Ectodermal cell (in vitro differentiated cells): ENCODE measurements around the gene ARMH3.

Experiments
- H3K27ac ChIP-seq: 2 replicates; pipeline ENCODE4 v1.7.0; 2013; ENCODE audit warnings: mild to moderate bottlenecking, low read depth, low read length; ENCODE audit not compliant: insufficient read depth, poor library complexity, severe bottlenecking
- H3K27me3 ChIP-seq: 2 replicates; pipeline ENCODE4 v1.7.0; 2013; ENCODE audit warnings: mild to moderate bottlenecking, low read length; ENCODE audit not compliant: insufficient read depth, control insufficient read depth, poor library complexity, severe bottlenecking
- H3K36me3 ChIP-seq: one replicate; pipeline ENCODE4 v1.7.0; 2013; ENCODE audit warnings: low read length; ENCODE audit not compliant: control insufficient read depth, insufficient read depth
- H3K4me1 ChIP-seq: one replicate; pipeline ENCODE4 v1.7.0; 2013; ENCODE audit warnings: low read length; ENCODE audit not compliant: control insufficient read depth, insufficient read depth
- H3K4me3 ChIP-seq: 2 replicates; pipeline ENCODE4 v1.7.0; 2013; ENCODE audit warnings: low read depth, low read length, control low read depth; ENCODE audit not compliant: insufficient read depth
- H3K9me3 ChIP-seq: 2 replicates; pipeline ENCODE4 v1.7.0; 2013; ENCODE audit warnings: mild to moderate bottlenecking, low read length, moderate library complexity; ENCODE audit not compliant: control insufficient read depth
- WGBS, 2 experiments: methylation state at CpG; one replicate each; pipeline ENCODE4 v1.1.7; 2013; ENCODE audit warnings: missing lambda C conversion rate in 2 of 2; 5-methylcytosine and 5-hydroxymethylcytosine counted together

ARMH3 gene

GRCh38 chr10:101901340-101901739 is 154.6 kb downstream of the ARMH3 start:
- no peaks in the 10 kb centered on the region for H3K9me3 ChIP-seq
- H3K27ac ChIP-seq: no peak overlapping the region
- peaks cover 49% of the 10 kb centered on the region for H3K4me1 ChIP-seq
- no peak overlapping the region for H3K4me3 ChIP-seq
- no peaks in the 10 kb centered on the region for H3K36me3 ChIP-seq
- no peaks in the 10 kb centered on the region for H3K27me3 ChIP-seq
- WGBS, 2 experiments: 32 to 45% methylated on average over 6 of the region's 6 CpGs

DNA sequence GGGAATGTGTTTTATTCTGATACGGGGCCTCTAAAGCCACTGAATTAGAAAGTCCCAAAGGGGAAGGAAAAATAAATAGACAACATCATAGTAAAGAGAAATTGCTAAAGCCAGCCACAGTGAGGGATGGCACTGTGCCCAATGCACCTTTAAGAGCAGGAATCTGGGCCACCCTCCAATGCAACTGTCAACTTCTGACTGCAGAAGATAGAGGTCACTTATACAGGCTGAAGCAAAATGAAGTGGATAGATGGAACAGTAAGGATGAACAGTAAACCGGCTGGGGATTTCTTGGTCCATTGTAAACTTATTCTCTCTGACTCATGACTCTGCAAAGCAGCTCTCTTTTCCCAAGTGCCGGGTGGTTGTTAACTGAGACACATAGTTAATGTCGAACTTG is 158.3 kb downstream of the ARMH3 start:
- Histone ChIP-seq H3K36me3 (no peaks in the 10 kb centered on the region), H3K4me1 (peaks cover 39% of the 10 kb centered on the region), H3K9me3 (no peaks in the 10 kb centered on the region), H3K27me3 (no peaks in the 10 kb centered on the region), H3K27ac (no peak overlapping the region), H3K4me3 (no peak overlapping the region)
- WGBS, 2 experiments: 89% methylated on average over 4 of the region's 4 CpGs

DNA sequence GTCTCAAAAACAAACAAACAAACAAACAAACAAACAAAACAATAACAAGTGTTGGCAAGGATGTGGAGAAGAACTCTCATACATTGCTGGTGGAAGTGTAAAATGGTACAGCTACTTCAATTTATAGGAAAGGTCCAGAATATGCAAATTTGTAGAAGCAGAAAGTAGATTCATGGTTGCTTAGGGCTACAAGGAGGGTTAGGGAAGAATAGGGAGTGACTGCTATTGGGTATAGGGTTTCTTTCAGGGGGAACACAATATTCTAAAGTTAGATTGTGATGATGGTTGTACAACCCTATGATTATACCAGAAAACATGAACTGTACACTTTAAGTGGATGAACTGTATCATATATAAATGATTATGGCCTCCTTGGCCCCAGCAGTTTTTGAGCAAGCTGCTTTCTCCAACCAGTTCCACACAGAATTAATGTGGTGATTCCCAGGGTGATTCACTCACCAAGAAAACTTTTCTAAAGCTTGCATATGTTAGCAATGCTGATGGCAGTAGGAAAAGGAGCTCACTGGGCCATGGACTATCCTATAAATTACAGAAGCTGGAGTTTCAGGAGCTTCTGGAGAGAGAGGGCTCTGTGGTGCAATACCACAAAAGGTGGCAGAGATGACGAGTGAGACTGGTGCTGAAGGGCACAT is 159.6 kb downstream of the ARMH3 start:
- 95 to 100% methylated on average over 1 of the region's 1 CpG for whole genome bisulfite sequencing, 2 experiments
- Histone ChIP-seq H3K36me3 (no peaks in the 10 kb centered on the region), H3K27me3 (no peaks in the 10 kb centered on the region), H3K9me3 (no peaks in the 10 kb centered on the region), H3K4me3 (no peak overlapping the region), H3K27ac (no peak overlapping the region), H3K4me1 (peaks cover 26% of the 10 kb centered on the region)

DNA sequence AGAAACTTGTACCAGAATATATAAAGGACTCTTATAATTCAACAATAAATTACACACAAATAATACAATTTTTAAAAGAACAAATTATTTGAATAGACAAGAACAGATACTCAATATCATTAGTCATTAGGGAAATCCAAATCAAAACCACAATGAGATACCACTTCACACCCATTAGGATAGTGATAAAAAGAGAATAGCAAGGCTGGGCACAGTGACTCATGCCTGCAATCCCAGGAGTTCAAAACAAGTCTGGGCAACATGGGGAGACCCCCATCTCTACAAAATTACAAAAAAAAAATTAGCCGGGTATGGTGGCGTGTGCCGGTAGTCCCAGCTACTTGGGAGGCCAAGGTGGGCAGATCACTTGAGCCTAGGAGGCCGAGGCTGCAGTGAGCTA is 160.2 kb downstream of the ARMH3 start:
- no peak overlapping the region for H3K27ac ChIP-seq
- 97 to 98% methylated on average over 4 of the region's 4 CpGs for WGBS, 2 experiments
- no peaks in the 10 kb centered on the region for H3K36me3 ChIP-seq
- peaks cover 21% of the 10 kb centered on the region for H3K4me1 ChIP-seq
- H3K4me3 ChIP-seq: no peak overlapping the region
- H3K9me3 ChIP-seq: no peaks in the 10 kb centered on the region
- no peaks in the 10 kb centered on the region for H3K27me3 ChIP-seq

DNA sequence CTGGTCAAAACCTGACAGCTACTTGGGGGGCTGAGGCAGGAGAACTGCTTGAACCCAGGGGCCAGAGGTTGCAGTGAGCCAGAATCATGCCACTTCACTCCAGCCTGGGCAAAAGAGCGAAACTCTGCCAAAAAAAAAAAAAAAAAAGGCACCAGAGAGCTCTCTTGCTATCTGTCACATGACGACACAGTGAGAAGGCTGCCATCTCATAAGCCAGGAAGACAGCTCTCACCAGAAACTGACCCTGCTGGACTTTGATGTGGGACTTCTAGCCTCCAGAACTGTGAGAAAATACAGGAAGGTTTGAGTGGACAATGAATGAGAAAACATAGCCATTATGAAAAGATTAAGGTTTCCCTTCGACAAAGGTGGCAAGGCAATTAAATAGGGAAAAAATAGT is 161.2 kb downstream of the ARMH3 start:
- 84 to 95% methylated on average over 3 of the region's 3 CpGs for WGBS, 2 experiments
- H3K4me3 ChIP-seq: no peak overlapping the region
- no peaks in the 10 kb centered on the region for H3K27me3 ChIP-seq
- H3K4me1 ChIP-seq: peaks cover 21% of the 10 kb centered on the region
- H3K36me3 ChIP-seq: no peaks in the 10 kb centered on the region
- no peak overlapping the region for H3K27ac ChIP-seq
- no peaks in the 10 kb centered on the region for H3K9me3 ChIP-seq

GRCh38 chr10:101894266-101894665 is 161.7 kb downstream of the ARMH3 start:
- no peaks in the 10 kb centered on the region for H3K27me3 ChIP-seq
- H3K4me3 ChIP-seq: no peak overlapping the region
- no peaks in the 10 kb centered on the region for H3K9me3 ChIP-seq
- 95 to 96% methylated on average over 6 of the region's 6 CpGs for WGBS, 2 experiments
- H3K27ac ChIP-seq: no peak overlapping the region
- no peaks in the 10 kb centered on the region for H3K36me3 ChIP-seq
- H3K4me1 ChIP-seq: peaks cover 17% of the 10 kb centered on the region

DNA sequence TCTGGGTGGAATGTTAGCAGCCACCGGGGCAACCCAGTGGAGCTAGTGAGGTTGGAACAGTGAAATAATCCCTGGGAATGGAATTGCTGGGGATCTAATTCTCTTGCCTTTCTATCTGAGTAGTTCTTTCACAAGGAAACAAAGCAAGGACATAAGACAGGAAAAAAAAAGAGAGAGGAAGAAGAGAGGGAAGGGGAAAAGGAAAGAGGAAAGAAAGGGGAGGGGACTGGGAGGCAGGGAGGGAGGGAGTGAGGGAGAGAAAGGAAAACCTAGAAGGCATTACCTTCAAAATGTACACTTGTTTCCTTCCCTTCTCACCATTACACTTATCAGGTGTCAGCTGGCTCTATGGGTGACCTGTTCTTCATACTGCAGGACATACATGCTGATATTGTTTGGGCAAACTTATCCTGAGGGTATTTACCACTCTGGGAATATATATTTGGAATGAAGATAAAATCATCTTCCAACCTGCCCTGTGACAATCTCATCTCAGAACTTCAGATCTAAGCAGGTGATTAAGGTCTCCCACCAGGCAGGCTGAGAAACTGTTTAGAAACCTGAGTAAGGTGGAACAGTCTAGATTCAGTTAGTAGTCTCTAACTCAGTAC is 162.4 kb downstream of the ARMH3 start:
- H3K27ac ChIP-seq: no peak overlapping the region
- no peak overlapping the region for H3K4me3 ChIP-seq
- H3K4me1 ChIP-seq: peaks cover 16% of the 10 kb centered on the region
- H3K36me3 ChIP-seq: no peaks in the 10 kb centered on the region
- no peaks in the 10 kb centered on the region for H3K9me3 ChIP-seq
- WGBS, 2 experiments: 81 to 90% methylated on average over 1 of the region's 1 CpG
- H3K27me3 ChIP-seq: no peaks in the 10 kb centered on the region

GRCh38 chr10:101892782-101893391 is 163.1 kb downstream of the ARMH3 start:
- WGBS, 2 experiments: 93% methylated on average over 3 of the region's 4 CpGs
- H3K27ac ChIP-seq: no peak overlapping the region
- no peaks in the 10 kb centered on the region for H3K36me3 ChIP-seq
- no peaks in the 10 kb centered on the region for H3K27me3 ChIP-seq
- H3K4me1 ChIP-seq: peaks cover 16% of the 10 kb centered on the region
- H3K9me3 ChIP-seq: no peaks in the 10 kb centered on the region
- no peak overlapping the region for H3K4me3 ChIP-seq

GRCh38 chr10:101889256-101890210 is 166.4 kb downstream of the ARMH3 start:
- H3K4me3 ChIP-seq: no peak overlapping the region
- H3K4me1 ChIP-seq: peaks cover 8% of the 10 kb centered on the region
- H3K27me3 ChIP-seq: no peaks in the 10 kb centered on the region
- no peaks in the 10 kb centered on the region for H3K36me3 ChIP-seq
- WGBS, 2 experiments: 54 to 55% methylated on average over 5 of the region's 5 CpGs
- no peaks in the 10 kb centered on the region for H3K9me3 ChIP-seq
- no peak overlapping the region for H3K27ac ChIP-seq
